ENCODE measurements around the gene RPL31. TPM values are rescaled to one million over a fixed set of nuclear protein-coding genes. Genes with fewer than 3 reads are reported as not detected.

RPL31 gene
- 1,000 to 10,000 TPM; 1,356 to 1,364 TPM for total RNA-seq

- Mint-ChIP-seq H3K4me3 (peak within 1 kb of the TSS; percentile 100), H3K27ac (peak within 1 kb of the TSS; percentile 87), H3K4me1 (peaks cover 49% of the 10 kb centered on the region), H3K9me3 (peaks cover 3% of the 10 kb centered on the region), H3K27me3 (peaks cover 3% of the 10 kb centered on the region), H3K36me3 (ENCODE audit: low read depth) (peaks cover 55% of the 10 kb centered on the region)
- DNase-seq, result peak; percentile 97
- ChIA-PET POLR2A (interaction anchor here (0.5 to 2.8 kb wide), 25 partner anchors 8 to 1735 kb away, joined by 3 to 45 read pairs (median 4); partner anchors contain the start of genes CNOT11, PDCL3 and RNF149), CTCF (interaction anchor here (0.7 to 4.4 kb wide), 6 partner anchors 10 to 439 kb away, joined by 3 to 41 read pairs (median 4); no protein-coding TSS in a partner anchor)
Measured at GRCh38 chr2:101001691-101002561, at the start of gene RPL31. Gene RPL31, plus strand, starts transcription at chr2:101002289. Its CDS starts 413 bp downstream, at chr2:101002702.

GRCh38 chr2:100952512-100952911, 49.6 kb upstream of the RPL31 start:
- CTCF ChIA-PET, result no interaction called here
- Mint-ChIP-seq H3K9me3 (no peaks in the 10 kb centered on the region), H3K4me1 (no peaks in the 10 kb centered on the region), H3K4me3 (no peak overlapping the region), H3K36me3 (ENCODE audit: low read depth) (no peaks in the 10 kb centered on the region), H3K27me3 (peaks cover 4% of the 10 kb centered on the region), H3K27ac (no peak overlapping the region)
- POLR2A ChIA-PET, result no interaction called here
- DNase-seq, result no peak

GRCh38 chr2:100953406-100954043, 48.6 kb upstream of the RPL31 start:
- CTCF ChIA-PET, result no interaction called here
- Mint-ChIP-seq H3K4me1 (no peaks in the 10 kb centered on the region), H3K36me3 (ENCODE audit: low read depth) (no peaks in the 10 kb centered on the region), H3K4me3 (no peak overlapping the region), H3K9me3 (no peaks in the 10 kb centered on the region), H3K27me3 (no peaks in the 10 kb centered on the region), H3K27ac (no peak overlapping the region)
- POLR2A ChIA-PET, result no interaction called here
- no peak for DNase-seq

- ChIA-PET POLR2A (no interaction called here), CTCF (no interaction called here)
- Mint-ChIP-seq H3K9me3 (no peaks in the 10 kb centered on the region), H3K27ac (no peak overlapping the region), H3K4me3 (no peak overlapping the region), H3K4me1 (no peaks in the 10 kb centered on the region), H3K27me3 (no peaks in the 10 kb centered on the region), H3K36me3 (ENCODE audit: low read depth) (no peaks in the 10 kb centered on the region)
- no peak for DNase-seq
Measured at GRCh38 chr2:100954044-100954420, 48.1 kb upstream of the RPL31 start.

GRCh38 chr2:100955226-100955625, 46.9 kb upstream of the RPL31 start:
- Mint-ChIP-seq H3K27ac (no peak overlapping the region), H3K4me3 (no peak overlapping the region), H3K4me1 (no peaks in the 10 kb centered on the region), H3K9me3 (no peaks in the 10 kb centered on the region), H3K27me3 (no peaks in the 10 kb centered on the region), H3K36me3 (ENCODE audit: low read depth) (no peaks in the 10 kb centered on the region)
- CTCF ChIA-PET, result no interaction called here
- POLR2A ChIA-PET, result no interaction called here
- DNase-seq, result no peak

GRCh38 chr2:100956081-100956480, 46.0 kb upstream of the RPL31 start:
- DNase-seq, result no peak
- Mint-ChIP-seq H3K9me3 (no peaks in the 10 kb centered on the region), H3K27me3 (no peaks in the 10 kb centered on the region), H3K36me3 (ENCODE audit: low read depth) (no peaks in the 10 kb centered on the region), H3K4me1 (no peaks in the 10 kb centered on the region), H3K4me3 (no peak overlapping the region), H3K27ac (no peak overlapping the region)
- CTCF ChIA-PET, result interaction anchor here (1.3 kb wide), 1 partner anchor 36 kb away, joined by 3 read pairs; no protein-coding TSS in a partner anchor
- POLR2A ChIA-PET, result no interaction called here

- DNase-seq, result no peak
- ChIA-PET POLR2A (no interaction called here), CTCF (interaction anchor here (0.6 kb wide), 1 partner anchor 55 kb away, joined by 3 read pairs; no protein-coding TSS in a partner anchor)
- Mint-ChIP-seq H3K4me1 (no peaks in the 10 kb centered on the region), H3K9me3 (no peaks in the 10 kb centered on the region), H3K27ac (no peak overlapping the region), H3K4me3 (no peak overlapping the region), H3K36me3 (ENCODE audit: low read depth) (no peaks in the 10 kb centered on the region), H3K27me3 (no peaks in the 10 kb centered on the region)
Measured at GRCh38 chr2:100957996-100958653, 44.0 kb upstream of the RPL31 start.

GRCh38 chr2:100959225-100959880, 42.7 kb upstream of the RPL31 start:
- H3K4me1 Mint-ChIP-seq, result no peaks in the 10 kb centered on the region
- H3K4me3 Mint-ChIP-seq, result no peak overlapping the region
- H3K27ac Mint-ChIP-seq, result no peak overlapping the region
- no peak for DNase-seq
- H3K36me3 Mint-ChIP-seq (ENCODE audit: low read depth), result no peaks in the 10 kb centered on the region
- H3K27me3 Mint-ChIP-seq, result no peaks in the 10 kb centered on the region
- H3K9me3 Mint-ChIP-seq, result no peaks in the 10 kb centered on the region
- ChIA-PET CTCF (no interaction called here), POLR2A (interaction anchor here (1.0 kb wide), 1 partner anchor 43 kb away, joined by 3 read pairs; the partner anchor contains the start of gene RPL31)

- ChIA-PET POLR2A (no interaction called here), CTCF (no interaction called here)
- Mint-ChIP-seq H3K4me3 (no peak overlapping the region), H3K27me3 (no peaks in the 10 kb centered on the region), H3K27ac (no peak overlapping the region), H3K36me3 (ENCODE audit: low read depth) (no peaks in the 10 kb centered on the region), H3K9me3 (no peaks in the 10 kb centered on the region), H3K4me1 (no peaks in the 10 kb centered on the region)
- DNase-seq, result no peak
Measured at GRCh38 chr2:100960688-100961087, 41.4 kb upstream of the RPL31 start.

- Mint-ChIP-seq H3K27ac (no peak overlapping the region), H3K4me3 (no peak overlapping the region), H3K4me1 (no peaks in the 10 kb centered on the region), H3K36me3 (ENCODE audit: low read depth) (no peaks in the 10 kb centered on the region), H3K27me3 (no peaks in the 10 kb centered on the region), H3K9me3 (no peaks in the 10 kb centered on the region)
- CTCF ChIA-PET, result no interaction called here
- DNase-seq, result no peak
- POLR2A ChIA-PET, result no interaction called here
Measured at GRCh38 chr2:100962366-100963025, 39.6 kb upstream of the RPL31 start.

- no peak overlapping the region for H3K27ac Mint-ChIP-seq
- H3K36me3 Mint-ChIP-seq (ENCODE audit: low read depth), result no peaks in the 10 kb centered on the region
- ChIA-PET CTCF (no interaction called here), POLR2A (no interaction called here)
- no peaks in the 10 kb centered on the region for H3K9me3 Mint-ChIP-seq
- H3K27me3 Mint-ChIP-seq, result no peaks in the 10 kb centered on the region
- H3K4me3 Mint-ChIP-seq, result no peak overlapping the region
- H3K4me1 Mint-ChIP-seq, result no peaks in the 10 kb centered on the region
- no peak for DNase-seq
Measured at GRCh38 chr2:100963026-100963375, 39.1 kb upstream of the RPL31 start.

- no peaks in the 10 kb centered on the region for H3K9me3 Mint-ChIP-seq
- H3K27ac Mint-ChIP-seq, result no peak overlapping the region
- no peaks in the 10 kb centered on the region for H3K36me3 Mint-ChIP-seq (ENCODE audit: low read depth)
- no peak overlapping the region for H3K4me3 Mint-ChIP-seq
- CTCF ChIA-PET, result no interaction called here
- no peak for DNase-seq
- no peaks in the 10 kb centered on the region for H3K27me3 Mint-ChIP-seq
- POLR2A ChIA-PET, result no interaction called here
- H3K4me1 Mint-ChIP-seq, result no peaks in the 10 kb centered on the region
Measured at GRCh38 chr2:100964222-100964621, 37.9 kb upstream of the RPL31 start.
